GM12878 (cell line): ENCODE results near the gene IRF9. TPM values are rescaled to one million over a fixed set of nuclear protein-coding genes. Genes with fewer than 3 reads are reported as not detected.

Experiments
- BRCA1 ChIP-seq: IDR thresholded peaks from 2 replicates; pipeline ENCODE4 v1.6.1; 2011; ENCODE audit warnings: low read depth, low read length, improper control_type of control experiment
- DPF2 ChIP-seq: fragments of 450-650 bp; IDR thresholded peaks from 2 replicates; pipeline ENCODE4 v1.6.1; 2017; ENCODE audit warnings: mild to moderate bottlenecking
- EED ChIP-seq: sonication (generic); IDR thresholded peaks from 2 replicates; pipeline ENCODE4 v1.6.1; 2016; ENCODE audit warnings: antibody characterized with exemption, low read depth
- EP300 ChIP-seq, 2 experiments: fragments of 150-350 bp in 1 of 2; IDR thresholded peaks; 2 replicates each; pipeline ENCODE4 v1.6.1; 2011 to 2012; ENCODE audit warnings: low read depth in 2 of 2, low read length in 2 of 2, borderline replicate concordance in 1 of 2, improper control_type of control experiment in 1 of 2, inconsistent platforms in 1 of 2; ENCODE audit not compliant: control insufficient read depth in 1 of 2
- FOXK2 ChIP-seq: fragments of 450-650 bp; IDR thresholded peaks from 2 replicates; pipeline ENCODE4 v1.6.1; 2017; ENCODE audit warnings: mild to moderate bottlenecking, moderate library complexity
- FOXM1 ChIP-seq: IDR thresholded peaks from 2 replicates; pipeline ENCODE4 v1.6.1; 2012; ENCODE audit warnings: low read depth, mild to moderate bottlenecking, inconsistent platforms, low read length, moderate library complexity
- KLF5 ChIP-seq: fragments of 450-650 bp; IDR thresholded peaks from 2 replicates; pipeline ENCODE4 v1.6.1; 2014; ENCODE audit warnings: mild to moderate bottlenecking; ENCODE audit not compliant: partially characterized antibody
- LARP7 ChIP-seq: fragments of 450-650 bp; IDR thresholded peaks from 2 replicates; pipeline ENCODE4 v1.6.1; 2017; ENCODE audit warnings: mild to moderate bottlenecking
- MEF2B ChIP-seq: fragments of 450-650 bp; IDR thresholded peaks from 2 replicates; pipeline ENCODE4 v1.6.1; 2018; ENCODE audit warnings: mild to moderate bottlenecking, moderate library complexity; ENCODE audit not compliant: partially characterized antibody, poor library complexity, severe bottlenecking
- NFIC ChIP-seq: IDR thresholded peaks from 2 replicates; pipeline ENCODE4 v1.6.1; 2012; ENCODE audit warnings: low read depth, mild to moderate bottlenecking, inconsistent platforms, low read length, moderate library complexity
- NFYB ChIP-seq: IDR thresholded peaks from 2 replicates; pipeline ENCODE4 v1.6.1; 2011; ENCODE audit warnings: low read depth, mild to moderate bottlenecking, low read length, improper control_type of control experiment, moderate library complexity; ENCODE audit not compliant: insufficient read depth
- NR2C1 ChIP-seq: fragments of 450-650 bp; IDR thresholded peaks from 2 replicates; pipeline ENCODE4 v1.6.1; 2017; ENCODE audit warnings: antibody characterized with exemption, mild to moderate bottlenecking, moderate library complexity
- PAX5 ChIP-seq: IDR thresholded peaks from 2 replicates; pipeline ENCODE4 v1.6.1; 2011; ENCODE audit warnings: low read depth, low read length, borderline replicate concordance
- PML ChIP-seq: IDR thresholded peaks from 2 replicates; pipeline ENCODE4 v1.6.1; 2012; ENCODE audit warnings: low read length, inconsistent platforms
- RB1 ChIP-seq: fragments of 450-650 bp; formaldehyde crosslinking; IDR thresholded peaks from 2 replicates; pipeline ENCODE4 v1.6.1; 2017; ENCODE audit warnings: mild to moderate bottlenecking, borderline replicate concordance
- RBBP5 ChIP-seq: fragments of 200-600 bp; sonication (generic); conservative IDR thresholded peaks from 2 replicates; pipeline ENCODE4 v1.6.1; 2016
- SMAD1 ChIP-seq: fragments of 450-650 bp; IDR thresholded peaks from 2 replicates; pipeline ENCODE4 v1.6.1; 2018; ENCODE audit warnings: mild to moderate bottlenecking, low read depth; ENCODE audit not compliant: partially characterized antibody
- TAF1 ChIP-seq: IDR thresholded peaks from 2 replicates; pipeline ENCODE4 v1.6.1; 2011; ENCODE audit warnings: mild to moderate bottlenecking, low read depth, low read length, borderline replicate concordance
- TCF3 ChIP-seq: IDR thresholded peaks from 2 replicates; pipeline ENCODE4 v1.6.1; 2012; ENCODE audit warnings: low read depth, mild to moderate bottlenecking, low read length, borderline replicate concordance; ENCODE audit not compliant: insufficient read depth
- YBX1 ChIP-seq: fragments of 450-650 bp; IDR thresholded peaks from 2 replicates; pipeline ENCODE4 v1.6.1; 2016; ENCODE audit warnings: antibody characterized with exemption
- YY1 ChIP-seq: IDR thresholded peaks from 2 replicates; pipeline ENCODE4 v1.6.1; 2011; ENCODE audit warnings: low read depth, mild to moderate bottlenecking, low read length
- ZNF207 ChIP-seq: fragments of 450-650 bp; IDR thresholded peaks from 2 replicates; pipeline ENCODE4 v1.6.1; 2014; ENCODE audit warnings: antibody characterized with exemption, mild to moderate bottlenecking, borderline replicate concordance
- polyA plus RNA-seq, 11 experiments: library from polyadenylated mRNA; depleted of rRNA in 4 of 11; unstranded in 6 of 11; stranded (reverse) in 5 of 11; fragments of >200 nt; fragmentation: Nextera tagmentation in 4 of 11; fragmentation: Illumina TruSeq in 1 of 11; extraction: Ambion mirVana in 4 of 11; extraction: Trizol in 1 of 11; gene quantifications; 1 replicate in 1 of 11; 2 replicates in 10 of 11; pipeline versions ENCODE4 v1.2.1 to v1.2.3, GENCODE V29; 2011 to 2016; ENCODE audit warnings: inconsistent platforms in 2 of 11, missing spikeins in 2 of 11, low read depth in 1 of 11
- total RNA-seq, 4 experiments: library from RNA; depleted of rRNA in 3 of 4; stranded (reverse); fragments of >200 nt in 3 of 4; fragmentation: Illumina TruSeq in 1 of 4; extraction: Trizol in 1 of 4; gene quantifications; 2 replicates each; pipeline versions ENCODE4 v1.2.1 to v1.2.3, GENCODE V29; 2013 to 2021
- TF ChIP-seq, protein P1 (sequence below): fragments of 450-650 bp; IDR thresholded peaks from 2 replicates; pipeline ENCODE4 v1.6.1; 2017; ENCODE audit warnings: antibody characterized with exemption, mild to moderate bottlenecking, moderate library complexity
- TF ChIP-seq, protein P2 (sequence below): fragments of 450-650 bp; IDR thresholded peaks from 2 replicates; pipeline ENCODE4 v1.6.1; 2017; ENCODE audit warnings: mild to moderate bottlenecking, low read depth, inconsistent platforms; ENCODE audit not compliant: poor library complexity, severe bottlenecking
- TF ChIP-seq, protein P3 (sequence below): IDR thresholded peaks from 2 replicates; pipeline ENCODE4 v1.6.1; 2011; ENCODE audit warnings: borderline replicate concordance, low read depth, mild to moderate bottlenecking, moderate library complexity, low read length; ENCODE audit not compliant: insufficient read depth, poor library complexity, severe bottlenecking

IRF9 gene
- total and polyA plus RNA-seq, 10 of the 15 experiments (the other 5 are each of a cell fraction or from before 2014, with no cell fraction given), result 47.6 to 234 (median 148) TPM

DNA sequence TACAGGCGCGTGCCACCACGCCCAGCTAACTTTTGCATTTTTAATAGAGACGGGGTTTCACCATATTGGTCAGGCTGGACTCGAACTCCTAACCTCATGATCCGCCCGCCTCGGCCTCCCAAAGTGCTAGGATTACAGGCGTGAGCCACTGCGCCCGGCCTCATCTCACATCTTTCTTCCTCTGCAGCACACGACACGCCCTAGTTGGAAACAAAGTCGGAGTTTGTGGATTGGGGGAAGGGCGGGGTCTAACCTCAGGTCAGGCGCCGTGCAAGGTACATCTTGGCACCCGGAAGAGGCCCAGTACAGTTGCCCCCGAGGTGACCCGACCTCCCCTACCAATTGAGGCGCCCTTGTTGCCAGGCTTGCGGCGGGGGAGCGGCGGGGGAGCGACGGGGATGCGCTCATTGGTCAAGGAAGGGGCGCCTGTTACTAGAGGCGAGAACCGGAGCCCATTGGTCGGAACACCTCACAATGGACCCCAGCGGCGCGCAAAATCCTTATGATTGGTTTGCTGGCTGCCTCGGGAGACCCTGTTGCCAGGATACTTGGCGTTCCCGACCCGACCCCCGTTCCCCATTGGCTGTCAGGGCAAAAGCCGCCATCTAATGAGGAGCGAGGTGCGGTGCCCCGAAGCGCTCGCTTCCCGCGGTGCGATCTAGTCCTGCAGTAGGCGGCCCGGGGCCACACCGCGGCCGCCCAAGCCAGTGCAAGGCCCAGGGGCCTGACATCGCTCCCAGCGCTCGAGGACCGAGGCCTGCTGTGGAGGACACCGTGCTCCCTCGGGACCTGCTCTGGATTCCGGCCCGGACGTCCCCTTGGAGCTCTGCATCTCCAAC lies 10.6 kb downstream of the IRF9 start, which contains the start of gene REC8 (continued):
- TF ChIP-seq, protein P1, sequence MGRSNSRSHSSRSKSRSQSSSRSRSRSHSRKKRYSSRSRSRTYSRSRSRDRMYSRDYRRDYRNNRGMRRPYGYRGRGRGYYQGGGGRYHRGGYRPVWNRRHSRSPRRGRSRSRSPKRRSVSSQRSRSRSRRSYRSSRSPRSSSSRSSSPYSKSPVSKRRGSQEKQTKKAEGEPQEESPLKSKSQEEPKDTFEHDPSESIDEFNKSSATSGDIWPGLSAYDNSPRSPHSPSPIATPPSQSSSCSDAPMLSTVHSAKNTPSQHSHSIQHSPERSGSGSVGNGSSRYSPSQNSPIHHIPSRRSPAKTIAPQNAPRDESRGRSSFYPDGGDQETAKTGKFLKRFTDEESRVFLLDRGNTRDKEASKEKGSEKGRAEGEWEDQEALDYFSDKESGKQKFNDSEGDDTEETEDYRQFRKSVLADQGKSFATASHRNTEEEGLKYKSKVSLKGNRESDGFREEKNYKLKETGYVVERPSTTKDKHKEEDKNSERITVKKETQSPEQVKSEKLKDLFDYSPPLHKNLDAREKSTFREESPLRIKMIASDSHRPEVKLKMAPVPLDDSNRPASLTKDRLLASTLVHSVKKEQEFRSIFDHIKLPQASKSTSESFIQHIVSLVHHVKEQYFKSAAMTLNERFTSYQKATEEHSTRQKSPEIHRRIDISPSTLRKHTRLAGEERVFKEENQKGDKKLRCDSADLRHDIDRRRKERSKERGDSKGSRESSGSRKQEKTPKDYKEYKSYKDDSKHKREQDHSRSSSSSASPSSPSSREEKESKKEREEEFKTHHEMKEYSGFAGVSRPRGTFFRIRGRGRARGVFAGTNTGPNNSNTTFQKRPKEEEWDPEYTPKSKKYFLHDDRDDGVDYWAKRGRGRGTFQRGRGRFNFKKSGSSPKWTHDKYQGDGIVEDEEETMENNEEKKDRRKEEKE, result no peak
- TF ChIP-seq PML (0 out of 2 replicates have a peak, but pooled peaks have one; percentile 15), FOXM1 (no peak), MEF2B (peak; percentile 38), ZNF207 (no peak), EED (no peak), NR2C1 (no peak), TCF3 (no peak), EP300 (IDR thresholded peaks at IDR 0.05; ENCODE audit: borderline replicate concordance in 1 of 2, control insufficient read depth in 1 of 2, low read depth in 2 of 2, low read length in 2 of 2) (no peak), TAF1 (no peak), SMAD1 (no peak), YBX1 (no peak), KLF5 (peak; percentile 35), LARP7 (no peak; the same call in 1 of the 2 replicates), BRCA1 (no peak), FOXK2 (peak; percentile 12; the same call in 1 of the 2 replicates), DPF2 (no peak), NFIC (no peak; the same call in 1 of the 2 replicates), RBBP5 (no peak), NFYB (peak; percentile 92), RB1 (no peak), YY1 (peak; percentile 74; the same call in 1 of the 2 replicates), PAX5 (peak; percentile 25; the same call in 1 of the 2 replicates)
- TF ChIP-seq, protein P2, sequence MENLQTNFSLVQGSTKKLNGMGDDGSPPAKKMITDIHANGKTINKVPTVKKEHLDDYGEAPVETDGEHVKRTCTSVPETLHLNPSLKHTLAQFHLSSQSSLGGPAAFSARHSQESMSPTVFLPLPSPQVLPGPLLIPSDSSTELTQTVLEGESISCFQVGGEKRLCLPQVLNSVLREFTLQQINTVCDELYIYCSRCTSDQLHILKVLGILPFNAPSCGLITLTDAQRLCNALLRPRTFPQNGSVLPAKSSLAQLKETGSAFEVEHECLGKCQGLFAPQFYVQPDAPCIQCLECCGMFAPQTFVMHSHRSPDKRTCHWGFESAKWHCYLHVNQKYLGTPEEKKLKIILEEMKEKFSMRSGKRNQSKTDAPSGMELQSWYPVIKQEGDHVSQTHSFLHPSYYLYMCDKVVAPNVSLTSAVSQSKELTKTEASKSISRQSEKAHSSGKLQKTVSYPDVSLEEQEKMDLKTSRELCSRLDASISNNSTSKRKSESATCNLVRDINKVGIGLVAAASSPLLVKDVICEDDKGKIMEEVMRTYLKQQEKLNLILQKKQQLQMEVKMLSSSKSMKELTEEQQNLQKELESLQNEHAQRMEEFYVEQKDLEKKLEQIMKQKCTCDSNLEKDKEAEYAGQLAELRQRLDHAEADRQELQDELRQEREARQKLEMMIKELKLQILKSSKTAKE, result no peak
- TF ChIP-seq, protein P3, sequence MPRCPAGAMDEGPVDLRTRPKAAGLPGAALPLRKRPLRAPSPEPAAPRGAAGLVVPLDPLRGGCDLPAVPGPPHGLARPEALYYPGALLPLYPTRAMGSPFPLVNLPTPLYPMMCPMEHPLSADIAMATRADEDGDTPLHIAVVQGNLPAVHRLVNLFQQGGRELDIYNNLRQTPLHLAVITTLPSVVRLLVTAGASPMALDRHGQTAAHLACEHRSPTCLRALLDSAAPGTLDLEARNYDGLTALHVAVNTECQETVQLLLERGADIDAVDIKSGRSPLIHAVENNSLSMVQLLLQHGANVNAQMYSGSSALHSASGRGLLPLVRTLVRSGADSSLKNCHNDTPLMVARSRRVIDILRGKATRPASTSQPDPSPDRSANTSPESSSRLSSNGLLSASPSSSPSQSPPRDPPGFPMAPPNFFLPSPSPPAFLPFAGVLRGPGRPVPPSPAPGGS, result peak; percentile 70
